Erythroblast (primary cell): ENCODE measurements around the gene ZNF716.

Experiments
- GATA1 ChIP-seq: IDR thresholded peaks from 2 replicates; pipeline ENCODE4 v1.6.1; 2011; ENCODE audit warnings: low read depth, mild to moderate bottlenecking, control low read depth, low read length, moderate library complexity
- POLR2A ChIP-seq: IDR thresholded peaks from 2 replicates; pipeline ENCODE4 v1.6.1; 2011; ENCODE audit warnings: mild to moderate bottlenecking, low read length

GRCh38 chr7:57407125-57407524 is 42.9 kb upstream of the ZNF716 start:
- TF ChIP-seq POLR2A (no peak), GATA1 (no peak)
